H1 (cell line): ENCODE data around the gene ANKRD11. TPM values are rescaled to one million over a fixed set of nuclear protein-coding genes. Genes with fewer than 3 reads are reported as not detected.

Source experiments
- CTCF ChIA-PET: fragments of 300-600 bp; sonication (Branson Sonifier 250); formaldehyde crosslinking; loops from one replicate; lab custom pipeline; 2021; ENCODE audit not compliant: partially characterized antibody; lab: Charles Lee
- POLR2A ChIA-PET: fragments of 300-600 bp; sonication (Branson Sonifier 250); formaldehyde crosslinking; loops from one replicate; lab custom pipeline; 2021; ENCODE audit warnings: inconsistent platforms; ENCODE audit not compliant: partially characterized antibody; lab: Charles Lee
- DNase-seq, 2 experiments: peaks; one replicate each; pipeline versions ENCODE4 v3.0.0 to v3.0.0-alpha.2; 2010 to 2022; ENCODE audit warnings: low spot score in 2 of 2, low read depth in 1 of 2, mixed read lengths in 1 of 2
- FAIRE-seq: peaks from 2 replicates; lab custom pipeline; 2011; peaks lifted over from hg19 to GRCh38; lab: Jason Lieb, UNC
- H2AFZ ChIP-seq: 2 replicates; pipeline ENCODE4 v1.8.1; 2012; ENCODE audit warnings: low read length, inconsistent platforms
- H2AK5ac ChIP-seq: 2 replicates; pipeline ENCODE4 v1.6.1; 2013; ENCODE audit warnings: low read depth, low read length
- H2BK120ac ChIP-seq: replicated peaks from 2 replicates; pipeline ENCODE3; 2013; ENCODE audit warnings: low read depth, low read length, inconsistent platforms
- H2BK12ac ChIP-seq: 2 replicates; pipeline ENCODE4 v1.6.1; 2013; ENCODE audit warnings: low read depth, low read length
- H2BK15ac ChIP-seq: 2 replicates; pipeline ENCODE4 v1.6.1; 2013; ENCODE audit warnings: low read length
- H2BK20ac ChIP-seq: 2 replicates; pipeline ENCODE4 v1.6.1; 2013; ENCODE audit warnings: low read length
- H2BK5ac ChIP-seq: 2 replicates; pipeline ENCODE4 v1.6.1; 2013; ENCODE audit warnings: low read depth, low read length
- H3K14ac ChIP-seq: 2 replicates; pipeline ENCODE4 v1.6.1; 2013; ENCODE audit warnings: inconsistent platforms; ENCODE audit not compliant: insufficient read length
- H3K18ac ChIP-seq: 2 replicates; pipeline ENCODE4 v1.6.1; 2013; ENCODE audit warnings: low read length; ENCODE audit errors: extremely low read depth
- H3K23ac ChIP-seq: 2 replicates; pipeline ENCODE4 v1.6.1; 2013; ENCODE audit warnings: inconsistent platforms; ENCODE audit not compliant: insufficient read length
- H3K23me2 ChIP-seq: 2 replicates; pipeline ENCODE4 v1.6.1; 2013; ENCODE audit warnings: low read depth, low read length
- H3K27ac ChIP-seq: 2 replicates; pipeline ENCODE4 v1.6.1; 2011; ENCODE audit warnings: low read depth, low read length, inconsistent platforms
- H3K27me3 ChIP-seq, 4 experiments: replicated peaks in 1 of 4; 1 replicate in 1 of 4; 2 replicates in 3 of 4; pipeline versions ENCODE4 v1.6.1 to v1.8.1; 2011 to 2013; ENCODE audit warnings: low read length in 3 of 4, mild to moderate bottlenecking in 3 of 4, inconsistent platforms in 2 of 4, mixed read lengths in 2 of 4, moderate library complexity in 1 of 4; ENCODE audit not compliant: control insufficient read depth in 3 of 4, insufficient read depth in 3 of 4; ENCODE audit errors: extremely low read depth in 1 of 4
- H3K36me3 ChIP-seq, 4 experiments: 2 replicates each; pipeline versions ENCODE4 v1.6.1 to v1.8.1; 2011 to 2013; ENCODE audit warnings: mild to moderate bottlenecking in 4 of 4, low read length in 3 of 4, moderate library complexity in 2 of 4, control low read depth in 1 of 4, inconsistent platforms in 1 of 4; ENCODE audit not compliant: insufficient read depth in 4 of 4, control insufficient read depth in 2 of 4
- H3K4ac ChIP-seq: replicated peaks from 2 replicates; pipeline ENCODE3; 2013; ENCODE audit warnings: low read length, low read depth, mixed read lengths, inconsistent platforms; ENCODE audit not compliant: insufficient read length
- H3K4me1 ChIP-seq, 4 experiments: replicated peaks in 1 of 4; 1 replicate in 1 of 4; 2 replicates in 3 of 4; pipeline versions ENCODE4 v1.6.1 to v1.8.1; 2011 to 2013; ENCODE audit warnings: low read length in 3 of 4, inconsistent platforms in 2 of 4, mixed read lengths in 1 of 4; ENCODE audit not compliant: insufficient read depth in 4 of 4, control insufficient read depth in 3 of 4
- H3K4me2 ChIP-seq, 2 experiments: 2 replicates each; pipeline versions ENCODE4 v1.6.1 to v1.8.1; 2011 to 2013; ENCODE audit warnings: low read depth in 2 of 2, low read length in 2 of 2, control low read depth in 1 of 2, inconsistent platforms in 1 of 2, mild to moderate bottlenecking in 1 of 2; ENCODE audit not compliant: insufficient read depth in 1 of 2
- H3K4me3 ChIP-seq, 4 experiments: fragments of 200-600, 300-600 bp in 1 of 4; sonication (generic), shearing (Covaris generic), sonication (Bioruptor Twin) in 1 of 4; 2 replicates each; pipeline versions ENCODE4 v1.5.1 to v1.8.1; 2011 to 2016; ENCODE audit warnings: low read length in 4 of 4, low read depth in 3 of 4, control low read depth in 2 of 4, inconsistent platforms in 2 of 4, mild to moderate bottlenecking in 2 of 4, mixed read lengths in 1 of 4, moderate library complexity in 1 of 4; ENCODE audit not compliant: insufficient read depth in 2 of 4; ENCODE audit errors: extremely low read depth in 1 of 4
- H3K56ac ChIP-seq: replicated peaks from 2 replicates; pipeline ENCODE3; 2013; ENCODE audit warnings: low read depth, mild to moderate bottlenecking, mixed read lengths, low read length, inconsistent platforms; ENCODE audit not compliant: insufficient read length
- H3K79me1 ChIP-seq: 2 replicates; pipeline ENCODE4 v1.6.1; 2013; ENCODE audit warnings: low read depth, low read length, control low read depth
- H3K79me2 ChIP-seq, 2 experiments: 2 replicates each; pipeline versions ENCODE4 v1.6.1 to v1.8.1; 2012 to 2013; ENCODE audit warnings: low read length in 2 of 2, mild to moderate bottlenecking in 2 of 2, inconsistent platforms in 1 of 2; ENCODE audit not compliant: insufficient read depth in 2 of 2, control insufficient read depth in 1 of 2
- H3K9ac ChIP-seq, 4 experiments: replicated peaks in 1 of 4; 1 replicate in 1 of 4; 2 replicates in 3 of 4; pipeline versions ENCODE4 v1.6.1 to v1.8.1; 2011 to 2013; ENCODE audit warnings: low read depth in 3 of 4, low read length in 3 of 4, control low read depth in 2 of 4, mild to moderate bottlenecking in 2 of 4, moderate library complexity in 2 of 4, inconsistent platforms in 1 of 4; ENCODE audit errors: extremely low read depth in 1 of 4
- H3K9me3 ChIP-seq, 2 experiments: 2 replicates each; pipeline versions ENCODE4 v1.6.1 to v1.8.1; 2012 to 2013; ENCODE audit warnings: mild to moderate bottlenecking in 2 of 2, moderate library complexity in 2 of 2, control low read depth in 1 of 2, inconsistent platforms in 1 of 2, low read depth in 1 of 2, low read length in 1 of 2, mixed read lengths in 1 of 2; ENCODE audit not compliant: insufficient read depth in 2 of 2
- H4K20me1 ChIP-seq, 2 experiments: replicated peaks in 1 of 2; 2 replicates each; pipeline versions ENCODE3 to v1.8.1; 2011 to 2013; ENCODE audit warnings: inconsistent platforms in 2 of 2, low read length in 2 of 2, mild to moderate bottlenecking in 1 of 2; ENCODE audit not compliant: insufficient read depth in 2 of 2, control insufficient read depth in 1 of 2
- H4K5ac ChIP-seq: 2 replicates; pipeline ENCODE4 v1.6.1; 2013; ENCODE audit warnings: low read length, low read depth, mixed read lengths, inconsistent platforms; ENCODE audit not compliant: insufficient read length
- H4K8ac ChIP-seq: 2 replicates; pipeline ENCODE4 v1.8.0; 2013; ENCODE audit warnings: mild to moderate bottlenecking, moderate library complexity, low read length, inconsistent platforms; ENCODE audit not compliant: insufficient read depth; ENCODE audit errors: extremely low read depth
- H4K91ac ChIP-seq: replicated peaks from 2 replicates; pipeline ENCODE3; 2013; ENCODE audit warnings: low read length, mixed read lengths, inconsistent platforms; ENCODE audit not compliant: insufficient read length
- CTBP2 ChIP-seq: IDR thresholded peaks from 2 replicates; pipeline ENCODE4 v1.7.0; 2011; ENCODE audit warnings: borderline replicate concordance, mild to moderate bottlenecking, moderate library complexity, mixed read lengths, low read length; ENCODE audit not compliant: insufficient read depth, insufficient read length
- GTF2F1 ChIP-seq: IDR thresholded peaks from 2 replicates; pipeline ENCODE4 v1.6.1; 2012; ENCODE audit warnings: low read depth, low read length, improper control_type of control experiment, borderline replicate concordance
- JUND ChIP-seq: IDR thresholded peaks from 2 replicates; pipeline ENCODE4 v1.6.1; 2011; ENCODE audit warnings: mild to moderate bottlenecking, improper control_type of control experiment, low read length
- KDM5A ChIP-seq: fragments of 200-600 bp; IDR thresholded peaks from 2 replicates; pipeline ENCODE4 v1.7.1; 2012; ENCODE audit warnings: mild to moderate bottlenecking, low read length, inconsistent platforms, mixed read lengths
- PHF8 ChIP-seq: fragments of 200-600 bp; sonication (generic); conservative IDR thresholded peaks from 2 replicates; pipeline ENCODE4 v1.7.1; 2012; ENCODE audit warnings: low read depth, mild to moderate bottlenecking, inconsistent platforms, low read length, moderate library complexity
- RAD21 ChIP-seq, 2 experiments: IDR thresholded peaks in 1 of 2; conservative IDR thresholded peaks in 1 of 2; 2 replicates each; pipeline ENCODE4 v1.6.1; 2011; ENCODE audit warnings: low read depth in 2 of 2, low read length in 2 of 2, improper control_type of control experiment in 1 of 2, inconsistent platforms in 1 of 2, mild to moderate bottlenecking in 1 of 2, moderate library complexity in 1 of 2
- RBBP5 ChIP-seq: IDR thresholded peaks from 2 replicates; pipeline ENCODE4 v1.7.1; 2012; ENCODE audit warnings: low read depth, mild to moderate bottlenecking, inconsistent platforms, low read length, moderate library complexity, borderline replicate concordance
- RXRA ChIP-seq: IDR thresholded peaks from 2 replicates; pipeline ENCODE4 v1.6.1; 2011; ENCODE audit warnings: low read depth, mild to moderate bottlenecking, low read length, moderate library complexity; ENCODE audit not compliant: insufficient read depth
- SIRT6 ChIP-seq: IDR thresholded peaks from one replicate; pipeline ENCODE4 v1.7.1; 2012; ENCODE audit warnings: low read length, inconsistent platforms
- SIX5 ChIP-seq: IDR thresholded peaks from 2 replicates; pipeline ENCODE4 v1.6.1; 2011; ENCODE audit warnings: mild to moderate bottlenecking, low read depth, low read length
- WGBS, 2 experiments: shearing (Covaris generic) in 1 of 2; methylation state at CpG; one replicate each; pipeline versions ENCODE4 v1.1.6 to v1.1.7; 2013 to 2015; ENCODE audit warnings: low lambda C conversion rate in 2 of 2, mixed read lengths in 2 of 2, inconsistent platforms in 1 of 2, low coverage in 1 of 2, missing lambda C conversion rate in 1 of 2; ENCODE audit not compliant: insufficient replicate concordance in 2 of 2, insufficient coverage in 1 of 2, insufficient read length in 1 of 2; ENCODE audit errors: extremely low coverage in 1 of 2, missing lambda C conversion rate in 1 of 2; 5-methylcytosine and 5-hydroxymethylcytosine counted together
- polyA plus RNA-seq, 7 experiments: library from polyadenylated mRNA; depleted of rRNA in 3 of 7; stranded (reverse) in 5 of 7; unstranded in 2 of 7; fragments of >200 nt in 5 of 7; fragments of 200-250 nt in 2 of 7; gene quantifications; 1 replicate in 5 of 7; 2 replicates in 1 of 7; 4 replicates in 1 of 7; pipeline versions ENCODE4 v1.2.1 to v1.2.3, GENCODE V29; 2011 to 2013; ENCODE audit warnings: missing spikeins in 2 of 7, mixed read lengths in 2 of 7
- total RNA-seq: library from RNA; stranded (reverse); fragmentation: NEBNext Ultra II Directional; extraction: Animal tissue kit (Norgen Biotek cat#: 25700); gene quantifications from 2 replicates; pipeline ENCODE4 v1.2.1, GENCODE V29; 2021

Gene ANKRD11
- total and polyA plus RNA-seq, 2 of the 8 experiments (the other 6 are each of a cell fraction or from before 2014, with no cell fraction given) = 46.5 to 142 TPM

- Histone ChIP-seq H3K4me2 (peak overlapping the region; percentile 48 to 71), H3K79me2 (peaks cover 0 to 68% of the 10 kb centered on the region in 2 experiments; a peak in 2 of 4 replicates), H4K5ac (no peak overlapping the region), H3K27me3 (no peaks in the 10 kb centered on the region), H2AK5ac (no peak overlapping the region), H2BK120ac (no peak overlapping the region), H3K79me1 (peaks cover 23% of the 10 kb centered on the region), H2AFZ (no peak overlapping the region), H2BK15ac (no peak overlapping the region), H4K20me1 (peaks cover 32 to 37% of the 10 kb centered on the region in 2 experiments), H3K18ac (no peak overlapping the region; the same call in 1 of the 2 replicates), H3K9ac (no peak overlapping the region; a peak in 2 of 7 replicates), H4K8ac (no peak overlapping the region), H2BK12ac (peak overlapping the region; percentile 75; the same call in 1 of the 2 replicates), H3K23me2 (peaks cover 2% of the 10 kb centered on the region; the same call in 1 of the 2 replicates), H2BK5ac (peak overlapping the region; percentile 99), H4K91ac (no peak overlapping the region), H3K4me3 (no peak overlapping the region), H3K14ac (no peak overlapping the region), H3K4ac (no peak overlapping the region), H2BK20ac (0 out of 2 replicates have a peak overlapping the region, but pooled peaks have one; percentile 48), H3K23ac (no peak overlapping the region), H3K36me3 (peaks cover under 1 to 4% (median 2%) of the 10 kb centered on the region in 4 experiments; a peak in 4 of 8 replicates), H3K56ac (no peak overlapping the region), H3K9me3 (no peaks in the 10 kb centered on the region), H3K4me1 (peaks cover 16 to 71% (median 64%) of the 10 kb centered on the region in 4 experiments), H3K27ac (peak overlapping the region; percentile 51; the same call in 1 of the 2 replicates)
- 68% methylated on average over 12 of the region's 28 CpGs; no CpG with 5 or more reads in 1 of the 2 experiments for WGBS, 2 experiments
- ChIA-PET POLR2A (interaction anchor here (0.5 to 4.1 kb wide), 17 partner anchors 9 to 271 kb away, joined by 3 to 15 read pairs (median 4); partner anchors contain the start of gene SPG7), CTCF (interaction anchor here (0.6 to 4.2 kb wide), 31 partner anchors 9 to 891 kb away, joined by 3 to 42 read pairs (median 5); no protein-coding TSS in a partner anchor)
- DNase-seq (peak; percentile 43 to 81), FAIRE-seq (no peak)
- TF ChIP-seq SIX5 (no peak), SIRT6 (no peak), CTBP2 (no peak), JUND (no peak), RXRA (no peak), KDM5A (no peak), RAD21 (IDR thresholded peaks at IDR 0.05 in 1 of 2, conservative IDR thresholded peaks at IDR 0.05 in 1 of 2; ENCODE audit: low read depth in 2 of 2, low read length in 2 of 2) (peak in 1 of 2 experiments; percentile 20; a peak in 2 of 4 replicates), RBBP5 (no peak), GTF2F1 (no peak), PHF8 (no peak)
These were observed 196.9 kb downstream of the ANKRD11 start for GRCh38 chr16:89293276-89294143.
